Kidney (tissue), 14 donors: ENCODE results near the gene CEP44. TPM values are rescaled to one million over a fixed set of nuclear protein-coding genes. Genes with fewer than 3 reads are reported as not detected.

Experiments used
- DNase-seq, 5 donors: peaks; one replicate each; pipeline ENCODE4 v3.0.0-alpha.2; 2013 to 2020
- FAIRE-seq: peaks from 2 replicates; lab custom pipeline; 2012; peaks lifted over from hg19 to GRCh38; lab: Jason Lieb, UNC
- H3K27ac ChIP-seq, 2 donors: one replicate each; pipeline ENCODE4 v1.7.0; 2013; ENCODE audit warnings: low read depth in 2 of 2, low read length in 2 of 2, inconsistent platforms in 1 of 2
- H3K27me3 ChIP-seq: one replicate; pipeline ENCODE4 v1.7.1; 2013; ENCODE audit warnings: low read length, inconsistent platforms; ENCODE audit not compliant: control insufficient read depth, insufficient read depth
- H3K36me3 ChIP-seq, 3 donors: one replicate each; pipeline versions ENCODE4 v1.7.0 to v1.7.1; 2013; ENCODE audit warnings: low read length in 3 of 3, control low read depth in 1 of 3, inconsistent platforms in 1 of 3; ENCODE audit not compliant: insufficient read depth in 3 of 3, control insufficient read depth in 2 of 3
- H3K4me1 ChIP-seq, 3 donors: one replicate each; pipeline versions ENCODE4 v1.7.0 to v1.7.1; 2013; ENCODE audit warnings: low read length in 3 of 3, inconsistent platforms in 1 of 3, low read depth in 1 of 3; ENCODE audit not compliant: control insufficient read depth in 2 of 3, insufficient read depth in 2 of 3
- H3K4me3 ChIP-seq, 3 donors: one replicate each; pipeline versions ENCODE4 v1.7.0 to v1.8.1; 2013; ENCODE audit warnings: low read length in 3 of 3, control low read depth in 1 of 3, inconsistent platforms in 1 of 3
- H3K9ac ChIP-seq, 3 donors: one replicate each; pipeline versions ENCODE4 v1.7.0 to v1.7.1; 2013; ENCODE audit warnings: low read length in 3 of 3, control low read depth in 1 of 3, inconsistent platforms in 1 of 3
- H3K9me3 ChIP-seq, 3 donors: one replicate each; pipeline versions ENCODE4 v1.7.0 to v1.7.1; 2013; ENCODE audit warnings: low read length in 3 of 3, control low read depth in 1 of 3, inconsistent platforms in 1 of 3; ENCODE audit not compliant: control insufficient read depth in 2 of 3, insufficient read depth in 1 of 3
- CTCF ChIP-seq: IDR thresholded peaks from 3 replicates; pipeline ENCODE4 v1.5.1; 2012; ENCODE audit warnings: mild to moderate bottlenecking, moderate library complexity, borderline replicate concordance; ENCODE audit not compliant: insufficient read depth; ENCODE audit errors: extremely low read depth
- intact Hi-C: fragments of 100-400 bp; cut with DNase I; formaldehyde crosslinking; loops from one replicate; pipeline ENCODE4 v1.11.1; 2022
- polyA plus RNA-seq: library from polyadenylated mRNA; stranded (reverse); fragments of 350-450 nt; fragmentation: Illumina TruSeq; extraction: RNeasy Lipid Tissue Mini Kit (QIAGEN cat#74804); gene quantifications from one replicate; pipeline ENCODE4 v1.2.3, GENCODE V29; 2014; ENCODE audit warnings: low read depth, low replicate concordance; ENCODE audit not compliant: insufficient read depth
- total RNA-seq: library from RNA; stranded (reverse); fragmentation: NEBNext Ultra II Directional; extraction: Animal tissue kit (Norgen Biotek cat#: 25700); gene quantifications from one replicate; pipeline ENCODE4 v1.2.1, GENCODE V29; 2021
- donor health status: control.
- donor health status: control.
- donor health status: control.
- donor health status: control.
- donor health status: control.
- donor health status: DM: yes; HTN: yes; CAD: no.
- donor health status: Normal renal cell carcinoma (clear cell type).

Gene CEP44
- total and polyA plus RNA-seq, 2 donors from 2014 or later = 5.0 to 14.7 TPM

GRCh38 chr4:174324236-174324635, 40.5 kb downstream of the CEP44 start:
- H3K27ac ChIP-seq = no peak overlapping the region
- H3K27me3 ChIP-seq = no peaks in the 10 kb centered on the region
- H3K36me3 ChIP-seq = no peaks in the 10 kb centered on the region
- H3K9me3 ChIP-seq = no peaks in the 10 kb centered on the region
- no peak for DNase-seq
- no peak overlapping the region for H3K9ac ChIP-seq
- no peaks in the 10 kb centered on the region for H3K4me1 ChIP-seq
- intact Hi-C loops = no loop called here
- TF ChIP-seq CTCF = no peak
- FAIRE-seq = no peak
- no peak overlapping the region for H3K4me3 ChIP-seq

- no peaks in the 10 kb centered on the region for H3K9me3 ChIP-seq
- no peak overlapping the region for H3K27ac ChIP-seq
- intact Hi-C loops = no loop called here
- H3K4me1 ChIP-seq = no peaks in the 10 kb centered on the region
- TF ChIP-seq CTCF = no peak
- FAIRE-seq (no peak), DNase-seq (no peak)
- H3K27me3 ChIP-seq = no peaks in the 10 kb centered on the region
- H3K36me3 ChIP-seq = no peaks in the 10 kb centered on the region
- H3K4me3 ChIP-seq = no peak overlapping the region
- no peak overlapping the region for H3K9ac ChIP-seq
These were observed 41.0 kb downstream of the CEP44 start for GRCh38 chr4:174324725-174325124.

GRCh38 chr4:174332741-174333493, 49.2 kb downstream of the CEP44 start:
- no peaks in the 10 kb centered on the region for H3K36me3 ChIP-seq
- no peak overlapping the region for H3K27ac ChIP-seq
- no peaks in the 10 kb centered on the region for H3K4me1 ChIP-seq
- intact Hi-C loops = no loop called here
- no peak overlapping the region for H3K4me3 ChIP-seq
- no peak for FAIRE-seq
- no peak for DNase-seq
- H3K27me3 ChIP-seq = no peaks in the 10 kb centered on the region
- TF ChIP-seq CTCF = no peak
- H3K9ac ChIP-seq = no peak overlapping the region
- H3K9me3 ChIP-seq = no peaks in the 10 kb centered on the region
